Measurements from ENCODE around the gene AASDHPPT. TPM values are rescaled to one million over a fixed set of nuclear protein-coding genes. Genes with fewer than 3 reads are reported as not detected.

AASDHPPT gene
- total RNA-seq, 1 experiment from 2014 or later = 59.5 TPM

DNA sequence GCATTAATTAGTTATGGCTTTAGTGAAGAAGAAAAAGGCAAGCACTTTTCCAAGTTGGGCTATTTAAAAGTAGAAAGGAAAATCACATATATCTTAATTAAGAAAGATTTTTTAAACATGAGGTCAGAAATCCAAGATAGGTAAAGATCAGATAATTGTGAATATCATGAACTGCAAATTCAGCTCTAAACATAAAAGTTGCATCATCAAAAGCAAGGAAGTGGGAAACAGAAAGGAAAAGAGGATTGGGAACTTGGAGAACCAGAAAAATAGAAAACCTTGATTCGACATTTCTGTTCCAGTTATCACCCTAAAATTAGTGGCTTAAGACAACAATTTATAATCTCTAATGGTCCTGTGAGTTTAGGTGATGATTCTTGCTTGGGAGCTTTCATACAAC, 17.8 kb upstream of the AASDHPPT start:
- Histone ChIP-seq H3K9ac (ENCODE audit: low read length) (no peak overlapping the region), H3K36me3 (ENCODE audit: control insufficient read depth in 1 of 2, insufficient read depth in 2 of 2, low read length in 2 of 2) (no peaks in the 10 kb centered on the region), H3K9me2 (ENCODE audit: insufficient read depth) (no peaks in the 10 kb centered on the region), H3K9me3 (ENCODE audit: control insufficient read depth in 1 of 2, insufficient read depth in 1 of 2, low read depth in 1 of 2, low read length in 2 of 2) (no peaks in the 10 kb centered on the region), H2AFZ (ENCODE audit: low read depth, low read length, poor library complexity, severe bottlenecking) (no peak overlapping the region), H3K27ac (ENCODE audit: low read depth, low read length) (no peak overlapping the region), H4K20me1 (ENCODE audit: insufficient read depth) (no peaks in the 10 kb centered on the region), H3K79me2 (ENCODE audit: insufficient read depth, low read length) (no peaks in the 10 kb centered on the region), H3K4me1 (ENCODE audit: control insufficient read depth in 1 of 2, insufficient read depth in 2 of 2, low read length in 2 of 2) (no peaks in the 10 kb centered on the region), H3K4me3 (replicated peaks in 1 of 2; ENCODE audit: low read depth in 1 of 2, low read length in 2 of 2) (no peak overlapping the region), H3K4me2 (ENCODE audit: low read length) (no peak overlapping the region), H3K27me3 (ENCODE audit: insufficient read depth, low read length) (no peaks in the 10 kb centered on the region)
- no peak for TF ChIP-seq CEBPB (IDR thresholded peaks at IDR 0.05; ENCODE audit: low read depth)
- TF ChIP-seq FOSL1 (IDR thresholded peaks at IDR 0.05; ENCODE audit: low read depth) = no peak
- no peak for TF ChIP-seq POLR2AphosphoS5 (IDR thresholded peaks at IDR 0.05; ENCODE audit: low read depth, low read length)
- TF ChIP-seq EGR1 (IDR thresholded peaks at IDR 0.05; ENCODE audit: low read depth) = no peak
- TF ChIP-seq SP1 (IDR thresholded peaks at IDR 0.05; ENCODE audit: low read depth) = no peak
- no peak for TF ChIP-seq ELF1 (IDR thresholded peaks at IDR 0.05; ENCODE audit: borderline replicate concordance, low read depth)
- no TSS peak for BruUV-seq (replicated peaks)
- DNase-seq (ENCODE audit: low read depth, low spot score) = no peak
- CTCF ChIA-PET = interaction anchor here (0.6 kb wide), 1 partner anchor 770 kb away, joined by 3 read pairs; no protein-coding TSS in a partner anchor
- POLR2A ChIA-PET = no interaction called here
- intact Hi-C loops (cut with micrococcal nuclease) = no loop called here
- RAD21 ChIA-PET (ENCODE audit: low non-redundant PET in 1 of 2, low total read pairs in 2 of 2, uncharacterized antibody in 2 of 2, unreplicated experiment in 2 of 2) = no interaction called here
- no peak for ATAC-seq

DNA sequence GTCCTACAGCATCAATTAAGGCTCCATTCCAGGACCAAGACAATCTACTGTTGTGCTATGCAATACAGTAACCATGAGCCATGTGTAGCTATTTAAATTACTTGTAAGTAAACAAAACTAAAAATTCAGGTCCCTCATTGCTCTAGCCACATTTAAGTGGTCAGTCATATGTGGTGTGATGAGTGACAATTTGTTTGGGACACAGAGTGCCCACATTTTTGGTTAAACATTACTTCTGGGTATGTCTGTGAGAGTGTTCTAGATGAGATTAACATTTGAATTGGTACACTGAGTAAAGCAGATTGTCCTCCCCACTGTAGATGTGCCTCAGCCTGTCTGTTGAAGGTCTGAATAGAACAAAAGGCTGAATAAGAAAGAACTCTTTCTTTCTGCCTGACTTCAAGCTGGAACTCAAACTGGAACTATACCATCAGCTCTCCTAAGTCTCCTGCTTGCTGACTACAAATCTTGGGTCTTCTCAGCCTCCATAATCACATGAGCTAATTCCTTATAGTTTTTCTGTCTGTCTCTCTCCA, 16.1 kb upstream of the AASDHPPT start:
- no peak overlapping the region for H3K27ac ChIP-seq (ENCODE audit: low read depth, low read length)
- POLR2A ChIA-PET = no interaction called here
- no peak overlapping the region for H3K4me2 ChIP-seq (ENCODE audit: low read length)
- intact Hi-C loops (cut with micrococcal nuclease) = no loop called here
- ATAC-seq (no peak), DNase-seq (ENCODE audit: low read depth, low spot score) (no peak)
- H3K9me2 ChIP-seq (ENCODE audit: insufficient read depth) = no peaks in the 10 kb centered on the region
- no TSS peak for BruUV-seq (replicated peaks)
- H3K79me2 ChIP-seq (ENCODE audit: insufficient read depth, low read length) = no peaks in the 10 kb centered on the region
- H3K4me1 ChIP-seq (ENCODE audit: control insufficient read depth in 1 of 2, insufficient read depth in 2 of 2, low read length in 2 of 2) = no peaks in the 10 kb centered on the region
- no peaks in the 10 kb centered on the region for H4K20me1 ChIP-seq (ENCODE audit: insufficient read depth)
- no peaks in the 10 kb centered on the region for H3K36me3 ChIP-seq (ENCODE audit: control insufficient read depth in 1 of 2, insufficient read depth in 2 of 2, low read length in 2 of 2)
- H3K9me3 ChIP-seq (ENCODE audit: control insufficient read depth in 1 of 2, insufficient read depth in 1 of 2, low read depth in 1 of 2, low read length in 2 of 2) = no peaks in the 10 kb centered on the region
- RAD21 ChIA-PET (ENCODE audit: low non-redundant PET in 1 of 2, low total read pairs in 2 of 2, uncharacterized antibody in 2 of 2, unreplicated experiment in 2 of 2) = no interaction called here
- TF ChIP-seq EZH2phosphoT487 (IDR thresholded peaks at IDR 0.05; ENCODE audit: borderline replicate concordance) (no peak), JUND (IDR thresholded peaks at IDR 0.05) (no peak), CBX3 (IDR thresholded peaks at IDR 0.05; ENCODE audit: low read depth) (no peak), RAD21 (IDR thresholded peaks at IDR 0.05; ENCODE audit: low read depth) (no peak), YY1 (IDR thresholded peaks at IDR 0.05; ENCODE audit: extremely low read depth, insufficient replicate concordance, low read depth, low read length) (no peak), ZFX (IDR thresholded peaks at IDR 0.05) (no peak), EGR1 (IDR thresholded peaks at IDR 0.05; ENCODE audit: low read depth) (no peak)
- TF ChIP-seq, protein P1, sequence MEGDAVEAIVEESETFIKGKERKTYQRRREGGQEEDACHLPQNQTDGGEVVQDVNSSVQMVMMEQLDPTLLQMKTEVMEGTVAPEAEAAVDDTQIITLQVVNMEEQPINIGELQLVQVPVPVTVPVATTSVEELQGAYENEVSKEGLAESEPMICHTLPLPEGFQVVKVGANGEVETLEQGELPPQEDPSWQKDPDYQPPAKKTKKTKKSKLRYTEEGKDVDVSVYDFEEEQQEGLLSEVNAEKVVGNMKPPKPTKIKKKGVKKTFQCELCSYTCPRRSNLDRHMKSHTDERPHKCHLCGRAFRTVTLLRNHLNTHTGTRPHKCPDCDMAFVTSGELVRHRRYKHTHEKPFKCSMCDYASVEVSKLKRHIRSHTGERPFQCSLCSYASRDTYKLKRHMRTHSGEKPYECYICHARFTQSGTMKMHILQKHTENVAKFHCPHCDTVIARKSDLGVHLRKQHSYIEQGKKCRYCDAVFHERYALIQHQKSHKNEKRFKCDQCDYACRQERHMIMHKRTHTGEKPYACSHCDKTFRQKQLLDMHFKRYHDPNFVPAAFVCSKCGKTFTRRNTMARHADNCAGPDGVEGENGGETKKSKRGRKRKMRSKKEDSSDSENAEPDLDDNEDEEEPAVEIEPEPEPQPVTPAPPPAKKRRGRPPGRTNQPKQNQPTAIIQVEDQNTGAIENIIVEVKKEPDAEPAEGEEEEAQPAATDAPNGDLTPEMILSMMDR (IDR thresholded peaks at IDR 0.05 in 2 of 3, conservative IDR thresholded peaks at IDR 0.05 in 1 of 3; ENCODE audit: borderline replicate concordance in 1 of 3, insufficient read depth in 1 of 3, low read depth in 2 of 3, low read length in 2 of 3) = no peak
- no peaks in the 10 kb centered on the region for H3K27me3 ChIP-seq (ENCODE audit: insufficient read depth, low read length)
- no peak overlapping the region for H2AFZ ChIP-seq (ENCODE audit: low read depth, low read length, poor library complexity, severe bottlenecking)
- no peak overlapping the region for H3K9ac ChIP-seq (ENCODE audit: low read length)
- CTCF ChIA-PET = interaction anchor here (1.0 kb wide), 1 partner anchor 16 kb away, joined by 4 read pairs; the partner anchor contains the start of genes AASDHPPT and KBTBD3
- no peak overlapping the region for H3K4me3 ChIP-seq (replicated peaks in 1 of 2; ENCODE audit: low read depth in 1 of 2, low read length in 2 of 2)
